ENCODE results near the gene CDKAL1. TPM values are rescaled to one million over a fixed set of nuclear protein-coding genes. Genes with fewer than 3 reads are reported as not detected.

The CDKAL1 gene
- total RNA-seq, 1 donor from 2014 or later = 9.6 TPM

DNA sequence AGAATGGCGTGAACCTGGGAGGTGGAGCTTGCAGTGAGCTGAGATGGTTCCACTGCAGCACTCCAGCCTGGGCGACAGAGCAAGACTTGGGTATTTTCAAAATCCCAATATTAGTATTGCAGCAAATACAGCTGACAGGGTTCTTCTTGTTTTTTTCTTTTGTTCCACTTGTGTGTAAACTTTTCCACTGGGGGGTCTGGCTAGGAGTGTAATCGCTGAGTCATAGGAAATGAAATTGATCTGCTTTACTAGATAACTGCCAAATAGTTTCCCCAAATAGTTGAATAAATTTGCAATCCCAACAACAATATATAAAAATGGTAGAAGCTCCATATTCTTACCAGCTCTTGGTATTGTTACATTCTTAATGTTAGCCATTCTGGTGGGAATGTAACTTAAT is 533.3 kb downstream of the CDKAL1 start:
- no peak overlapping the region for H3K27ac Mint-ChIP-seq (ENCODE audit: unreplicated experiment)
- peaks cover 29% of the 10 kb centered on the region for H3K4me1 Mint-ChIP-seq (ENCODE audit: low read depth)
- no peak overlapping the region for H3K4me3 Mint-ChIP-seq (ENCODE audit: unreplicated experiment)
- TF ChIP-seq, protein P1, sequence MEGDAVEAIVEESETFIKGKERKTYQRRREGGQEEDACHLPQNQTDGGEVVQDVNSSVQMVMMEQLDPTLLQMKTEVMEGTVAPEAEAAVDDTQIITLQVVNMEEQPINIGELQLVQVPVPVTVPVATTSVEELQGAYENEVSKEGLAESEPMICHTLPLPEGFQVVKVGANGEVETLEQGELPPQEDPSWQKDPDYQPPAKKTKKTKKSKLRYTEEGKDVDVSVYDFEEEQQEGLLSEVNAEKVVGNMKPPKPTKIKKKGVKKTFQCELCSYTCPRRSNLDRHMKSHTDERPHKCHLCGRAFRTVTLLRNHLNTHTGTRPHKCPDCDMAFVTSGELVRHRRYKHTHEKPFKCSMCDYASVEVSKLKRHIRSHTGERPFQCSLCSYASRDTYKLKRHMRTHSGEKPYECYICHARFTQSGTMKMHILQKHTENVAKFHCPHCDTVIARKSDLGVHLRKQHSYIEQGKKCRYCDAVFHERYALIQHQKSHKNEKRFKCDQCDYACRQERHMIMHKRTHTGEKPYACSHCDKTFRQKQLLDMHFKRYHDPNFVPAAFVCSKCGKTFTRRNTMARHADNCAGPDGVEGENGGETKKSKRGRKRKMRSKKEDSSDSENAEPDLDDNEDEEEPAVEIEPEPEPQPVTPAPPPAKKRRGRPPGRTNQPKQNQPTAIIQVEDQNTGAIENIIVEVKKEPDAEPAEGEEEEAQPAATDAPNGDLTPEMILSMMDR (IDR thresholded peaks at IDR 0.05) = no peak
- H3K9me3 Mint-ChIP-seq (ENCODE audit: low read depth) = peaks cover 10% of the 10 kb centered on the region
- H3K36me3 Mint-ChIP-seq (ENCODE audit: low read depth) = peaks cover 5% of the 10 kb centered on the region
- H3K27me3 Mint-ChIP-seq (ENCODE audit: low read depth) = no peaks in the 10 kb centered on the region
- DNase-seq (ENCODE audit: low spot score) = no peak

DNA sequence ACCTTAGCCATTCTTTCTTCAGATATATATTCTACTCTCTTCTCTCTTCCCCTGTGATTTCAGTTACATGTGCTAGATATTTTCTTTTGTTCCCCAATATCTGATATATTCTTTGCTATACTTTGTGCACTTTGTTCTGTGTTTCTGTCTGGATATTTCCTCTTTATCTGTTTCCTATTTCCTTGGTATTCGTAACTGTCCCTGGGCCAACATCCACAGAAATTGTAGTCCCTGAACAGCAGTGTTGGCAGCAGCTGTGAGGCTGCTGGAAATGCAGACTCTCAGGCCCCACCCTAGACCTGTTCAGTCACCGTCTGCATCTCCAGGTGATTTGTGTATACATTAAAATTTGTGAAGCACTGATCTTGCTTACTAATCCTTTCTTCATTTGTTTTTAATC is 536.4 kb downstream of the CDKAL1 start:
- Mint-ChIP-seq H3K9me3 (ENCODE audit: low read depth) (peaks cover 23% of the 10 kb centered on the region), H3K4me1 (ENCODE audit: low read depth) (peaks cover 17% of the 10 kb centered on the region), H3K27ac (ENCODE audit: unreplicated experiment) (no peak overlapping the region), H3K4me3 (ENCODE audit: unreplicated experiment) (no peak overlapping the region), H3K27me3 (ENCODE audit: low read depth) (no peaks in the 10 kb centered on the region), H3K36me3 (ENCODE audit: low read depth) (peaks cover 8% of the 10 kb centered on the region)
- no peak for DNase-seq (ENCODE audit: low spot score)
- TF ChIP-seq, protein P1 (IDR thresholded peaks at IDR 0.05) = no peak

DNA sequence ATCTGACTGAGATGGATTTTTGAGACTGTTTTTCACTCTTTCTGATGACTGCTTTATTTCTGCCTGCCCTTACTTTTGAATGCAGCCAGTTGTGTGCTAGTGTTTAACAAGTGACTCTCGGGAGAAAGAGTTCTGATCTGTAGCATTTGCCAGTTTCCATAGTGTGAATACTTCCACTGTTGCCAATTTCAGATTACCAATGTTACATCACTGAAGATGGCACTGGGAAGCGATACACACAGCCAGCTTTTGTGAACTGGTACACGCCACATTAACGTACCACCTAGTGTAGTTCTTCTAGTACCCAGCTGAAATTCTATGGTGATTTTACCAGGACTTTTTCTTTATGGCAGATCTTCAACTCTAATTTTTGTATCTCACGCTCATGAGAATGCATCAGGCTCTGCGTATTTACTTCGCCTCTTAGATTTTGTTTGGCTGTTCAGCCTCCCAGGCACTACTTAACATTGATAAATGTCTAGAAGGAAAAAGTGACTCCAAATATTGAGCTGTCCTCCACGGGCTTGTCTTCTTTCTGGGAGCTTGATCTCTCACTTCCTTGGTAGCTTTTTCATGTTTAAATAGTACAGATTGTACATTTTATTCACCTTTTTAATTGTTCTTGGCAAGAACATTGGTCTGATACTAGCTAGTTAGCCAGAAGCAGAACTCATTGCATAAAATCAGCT is 537.7 kb downstream of the CDKAL1 start:
- TF ChIP-seq, protein P1 (IDR thresholded peaks at IDR 0.05) = no peak
- no peak overlapping the region for H3K27ac Mint-ChIP-seq (ENCODE audit: unreplicated experiment)
- peaks cover 23% of the 10 kb centered on the region for H3K9me3 Mint-ChIP-seq (ENCODE audit: low read depth)
- DNase-seq (ENCODE audit: low spot score) = no peak
- no peak overlapping the region for H3K4me3 Mint-ChIP-seq (ENCODE audit: unreplicated experiment)
- H3K4me1 Mint-ChIP-seq (ENCODE audit: low read depth) = peaks cover 17% of the 10 kb centered on the region
- peaks cover 5% of the 10 kb centered on the region for H3K36me3 Mint-ChIP-seq (ENCODE audit: low read depth)
- no peaks in the 10 kb centered on the region for H3K27me3 Mint-ChIP-seq (ENCODE audit: low read depth)

DNA sequence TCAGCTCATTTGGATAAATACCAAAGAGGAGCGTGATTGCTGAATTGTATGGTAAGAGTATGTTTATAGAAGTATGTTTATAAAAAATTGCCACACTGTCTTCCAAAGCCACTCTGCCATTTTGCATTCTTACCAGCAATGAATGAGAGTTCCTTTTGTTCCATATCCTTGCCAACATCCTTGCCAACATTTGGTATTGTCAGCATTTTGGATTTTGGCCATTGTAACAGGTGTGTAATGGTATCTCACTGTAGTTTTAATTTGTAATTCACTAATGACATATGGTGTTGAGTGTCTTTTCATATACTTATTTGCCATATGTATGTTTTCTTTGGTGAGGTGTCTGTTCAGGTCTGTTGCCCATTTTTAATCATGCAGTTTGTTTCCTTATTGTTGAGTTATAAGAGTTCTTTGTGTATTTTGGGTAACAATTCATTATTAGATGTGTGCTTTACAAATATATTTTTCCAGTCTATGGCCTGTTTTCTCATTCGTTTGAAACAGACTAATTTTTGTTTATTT is 539.1 kb downstream of the CDKAL1 start:
- no peak for DNase-seq (ENCODE audit: low spot score)
- Mint-ChIP-seq H3K27ac (ENCODE audit: unreplicated experiment) (no peak overlapping the region), H3K4me3 (ENCODE audit: unreplicated experiment) (no peak overlapping the region), H3K36me3 (ENCODE audit: low read depth) (peaks cover 5% of the 10 kb centered on the region), H3K4me1 (ENCODE audit: low read depth) (peaks cover 19% of the 10 kb centered on the region), H3K27me3 (ENCODE audit: low read depth) (no peaks in the 10 kb centered on the region), H3K9me3 (ENCODE audit: low read depth) (peaks cover 23% of the 10 kb centered on the region)
- TF ChIP-seq, protein P1 (IDR thresholded peaks at IDR 0.05) = no peak

DNA sequence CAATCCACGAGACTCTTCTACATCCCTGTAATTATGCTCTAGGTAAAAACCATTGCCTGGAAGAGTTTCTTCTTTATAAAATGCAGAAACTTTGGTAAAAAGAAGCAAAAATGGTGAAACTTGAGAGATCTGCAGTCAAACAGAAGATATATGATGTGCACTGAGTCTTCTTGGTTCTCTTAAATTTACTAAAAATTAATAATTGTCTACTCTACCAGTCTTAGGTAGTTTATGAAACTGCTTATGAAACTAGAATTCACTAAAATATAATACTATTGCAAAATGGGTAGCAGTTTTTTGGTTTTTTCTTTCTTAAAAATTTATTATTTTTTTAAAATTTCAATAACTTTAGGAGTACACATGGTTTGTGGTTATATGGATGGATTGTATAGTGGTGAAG is 540.2 kb downstream of the CDKAL1 start:
- Mint-ChIP-seq H3K4me1 (ENCODE audit: low read depth) (peaks cover 23% of the 10 kb centered on the region), H3K27me3 (ENCODE audit: low read depth) (no peaks in the 10 kb centered on the region), H3K4me3 (ENCODE audit: unreplicated experiment) (no peak overlapping the region), H3K27ac (ENCODE audit: unreplicated experiment) (no peak overlapping the region), H3K36me3 (ENCODE audit: low read depth) (peaks cover 5% of the 10 kb centered on the region), H3K9me3 (ENCODE audit: low read depth) (peaks cover 23% of the 10 kb centered on the region)
- TF ChIP-seq, protein P1 (IDR thresholded peaks at IDR 0.05) = no peak
- DNase-seq (ENCODE audit: low spot score) = no peak
